SK-N-SH (cell line): ENCODE results near the gene CARTPT. TPM values are rescaled to one million over a fixed set of nuclear protein-coding genes. Genes with fewer than 3 reads are reported as not detected.
A peak's percentile ranks its signal among the peaks of the same experiment; 100 is the strongest.

Experiments used
- CTCF ChIA-PET: fragments of 300-600, 350-600 bp; formaldehyde crosslinking; extraction: SDS; loops from one replicate; lab custom pipeline; 2021; lab: Yijun Ruan, JAX
- POLR2A ChIA-PET: fragments of 350-600 bp; sonication (Branson Sonifier 250); formaldehyde crosslinking; extraction: SDS; loops from one replicate; lab custom pipeline; 2020; ENCODE audit warnings: antibody characterized with exemption, inconsistent platforms; lab: Yijun Ruan, JAX
- DNase-seq: peaks from one replicate; pipeline ENCODE4 v3.0.0; 2012
- H2AFZ ChIP-seq: fragments of 200-600 bp; sonication (generic); 2 replicates; pipeline ENCODE4 v1.8.1; 2016; ENCODE audit warnings: antibody characterized with exemption, mild to moderate bottlenecking, low read depth
- H3F3A ChIP-seq: fragments of 200-600 bp; sonication (generic); replicated peaks from 2 replicates; pipeline ENCODE3; 2016; ENCODE audit warnings: antibody characterized with exemption, mild to moderate bottlenecking; ENCODE audit not compliant: insufficient read depth
- H3K27ac ChIP-seq, 2 experiments: fragments of 200-500 bp in 1 of 2; fragments of 200-600 bp in 1 of 2; sonication (Bioruptor generic) in 1 of 2; sonication (generic), shearing (Covaris generic) in 1 of 2; 2 replicates each; pipeline versions ENCODE4 v1.5.1 to v1.6.1; 2014 to 2016; ENCODE audit warnings: low read depth in 2 of 2, inconsistent platforms in 1 of 2, low read length in 1 of 2, mild to moderate bottlenecking in 1 of 2, mixed read lengths in 1 of 2
- H3K27me3 ChIP-seq: fragments of 200-600 bp; sonication (generic), shearing (Covaris generic); 2 replicates; pipeline ENCODE4 v1.6.1; 2016; ENCODE audit warnings: mixed run types; ENCODE audit not compliant: insufficient read depth
- H3K36me3 ChIP-seq, 2 experiments: fragments of 200-500 bp in 1 of 2; fragments of 200-600 bp in 1 of 2; sonication (Bioruptor generic) in 1 of 2; sonication (generic) in 1 of 2; replicated peaks in 1 of 2; 2 replicates each; pipeline versions ENCODE3 to v1.5.1; 2014 to 2016; ENCODE audit warnings: low read length in 1 of 2, mild to moderate bottlenecking in 1 of 2; ENCODE audit not compliant: insufficient read depth in 2 of 2, control insufficient read depth in 1 of 2
- H3K4me1 ChIP-seq, 2 experiments: fragments of 200-500 bp in 1 of 2; fragments of 200-600 bp in 1 of 2; sonication (Bioruptor generic) in 1 of 2; sonication (generic), shearing (Covaris generic) in 1 of 2; 2 replicates each; pipeline versions ENCODE4 v1.5.1 to v1.6.1; 2014 to 2016; ENCODE audit warnings: low read depth in 1 of 2, low read length in 1 of 2, mixed run types in 1 of 2; ENCODE audit not compliant: insufficient read depth in 2 of 2, control insufficient read depth in 1 of 2
- H3K4me2 ChIP-seq: fragments of 200-600 bp; sonication (generic), shearing (Covaris generic); 2 replicates; pipeline ENCODE4 v1.6.1; 2017; ENCODE audit warnings: mixed run types
- H3K4me3 ChIP-seq, 2 experiments: fragments of 200-500 bp in 1 of 2; fragments of 200-600 bp in 1 of 2; sonication (Bioruptor generic) in 1 of 2; sonication (generic), shearing (Covaris generic) in 1 of 2; 2 replicates each; pipeline versions ENCODE4 v1.5.1 to v1.8.1; 2014 to 2016; ENCODE audit warnings: low read depth in 2 of 2, inconsistent platforms in 1 of 2, low read length in 1 of 2, mild to moderate bottlenecking in 1 of 2, mixed read lengths in 1 of 2, moderate library complexity in 1 of 2
- H3K79me2 ChIP-seq: fragments of 200-600 bp; sonication (generic); 2 replicates; pipeline ENCODE4 v1.8.1; 2017; ENCODE audit warnings: mild to moderate bottlenecking; ENCODE audit not compliant: insufficient read depth
- H3K9ac ChIP-seq: fragments of 200-600 bp; sonication (generic); 2 replicates; pipeline ENCODE4 v1.6.1; 2017; ENCODE audit warnings: mixed run types
- H3K9me2 ChIP-seq: fragments of 200-600 bp; sonication (generic); 2 replicates; pipeline ENCODE4 v1.6.1; 2017; ENCODE audit warnings: mixed run types
- H3K9me3 ChIP-seq: fragments of 200-600 bp; sonication (generic); 2 replicates; pipeline ENCODE4 v1.6.1; 2017; ENCODE audit warnings: mixed run types, mild to moderate bottlenecking, moderate library complexity
- H4K20me1 ChIP-seq: fragments of 200-600 bp; sonication (generic); 2 replicates; pipeline ENCODE4 v1.6.1; 2017; ENCODE audit warnings: mild to moderate bottlenecking, mixed run types; ENCODE audit not compliant: insufficient read depth
- CHD2 ChIP-seq: fragments of 150-350 bp; IDR thresholded peaks from 2 replicates; pipeline ENCODE4 v1.6.1; 2018; ENCODE audit warnings: low read length; ENCODE audit not compliant: partially characterized antibody
- FOSL2 ChIP-seq: IDR thresholded peaks from 2 replicates; pipeline ENCODE4 v1.4.0; 2012; ENCODE audit warnings: low read depth, mild to moderate bottlenecking, moderate library complexity, borderline replicate concordance
- FOXM1 ChIP-seq: IDR thresholded peaks from 2 replicates; pipeline ENCODE4 v1.4.0; 2012; ENCODE audit warnings: low read depth, mild to moderate bottlenecking
- GABPA ChIP-seq: IDR thresholded peaks from 2 replicates; pipeline ENCODE4 v1.4.0; 2012; ENCODE audit warnings: low read depth, mild to moderate bottlenecking
- GATA2 ChIP-seq: sonication (generic); formaldehyde crosslinking; IDR thresholded peaks from 2 replicates; pipeline ENCODE4 v1.5.0; 2020; ENCODE audit warnings: mild to moderate bottlenecking, missing genetic modification reagents
- JUND ChIP-seq: IDR thresholded peaks from 2 replicates; pipeline ENCODE4 v1.4.0; 2012
- MXI1 ChIP-seq: IDR thresholded peaks from 2 replicates; pipeline ENCODE4 v1.6.1; 2012; ENCODE audit warnings: mild to moderate bottlenecking, low read depth, low read length, improper control_type of control experiment
- NRF1 ChIP-seq: IDR thresholded peaks from 2 replicates; pipeline ENCODE4 v1.6.1; 2012; ENCODE audit warnings: low read depth, mild to moderate bottlenecking, low read length
- PBX3 ChIP-seq: IDR thresholded peaks from 2 replicates; pipeline ENCODE4; 2012
- POLR2AphosphoS5 ChIP-seq: IDR thresholded peaks from 2 replicates; pipeline ENCODE4 v1.6.1; 2012; ENCODE audit warnings: low read depth, low read length
- REST ChIP-seq: IDR thresholded peaks from 2 replicates; pipeline ENCODE4 v1.6.1; 2012; ENCODE audit warnings: mild to moderate bottlenecking, low read depth, low read length, moderate library complexity
- RFX5 ChIP-seq: IDR thresholded peaks from 2 replicates; pipeline ENCODE4 v1.6.1; 2012; ENCODE audit warnings: mild to moderate bottlenecking, improper control_type of control experiment, low read length
- TCF12 ChIP-seq: IDR thresholded peaks from 2 replicates; pipeline ENCODE4 v1.4.0; 2012
- USF1 ChIP-seq: IDR thresholded peaks from 2 replicates; pipeline ENCODE4 v1.4.0; 2012; ENCODE audit warnings: low read depth, borderline replicate concordance
- USF2 ChIP-seq: fragments of 150-350 bp; IDR thresholded peaks from 2 replicates; pipeline ENCODE4 v1.6.1; 2017; ENCODE audit warnings: antibody characterized with exemption, low read length, low read depth, borderline replicate concordance
- YY1 ChIP-seq: IDR thresholded peaks from 2 replicates; pipeline ENCODE4 v1.4.0; 2012; ENCODE audit warnings: low read depth, mild to moderate bottlenecking
- ZBTB33 ChIP-seq: IDR thresholded peaks from 2 replicates; pipeline ENCODE4 v1.4.0; 2012; ENCODE audit warnings: low read depth, borderline replicate concordance
- WGBS: methylation state at CpG from one replicate; pipeline ENCODE4 v1.1.6; 2017; ENCODE audit warnings: low lambda C conversion rate; 5-methylcytosine and 5-hydroxymethylcytosine counted together
- polyA plus RNA-seq, 3 experiments: library from polyadenylated mRNA; depleted of rRNA; stranded (reverse); fragments of >200 nt; gene quantifications; 2 replicates each; pipeline ENCODE4 v1.2.3, GENCODE V29; 2012

Gene CARTPT
- polyA plus RNA-seq, 1 of the 3 experiments (the other 2 are of a cell fraction): not detected

GRCh38 chr5:71743155-71743554 is 24.1 kb downstream of the CARTPT start:
- Histone ChIP-seq H3K79me2 (no peaks in the 10 kb centered on the region), H3K36me3 (no peaks in the 10 kb centered on the region), H3K4me2 (no peak overlapping the region), H3F3A (no peaks in the 10 kb centered on the region), H3K4me1 (peaks cover 0 to 2% of the 10 kb centered on the region in 2 experiments; a peak in 1 of 4 replicates), H3K27ac (no peak overlapping the region), H3K9ac (no peak overlapping the region), H2AFZ (no peak overlapping the region), H3K9me2 (no peaks in the 10 kb centered on the region), H3K4me3 (no peak overlapping the region), H4K20me1 (no peaks in the 10 kb centered on the region), H3K9me3 (no peaks in the 10 kb centered on the region), H3K27me3 (no peaks in the 10 kb centered on the region)
- ChIA-PET POLR2A (no interaction called here), CTCF (interaction anchor here (1.4 to 2.3 kb wide), 2 partner anchors 13 to 15 kb away, joined by 4 to 10 read pairs; no protein-coding TSS in a partner anchor)
- DNase-seq: no peak
- WGBS: 50% methylated on average over 6 of the region's 6 CpGs
- TF ChIP-seq RFX5: no peak
- peak; percentile 57 for TF ChIP-seq REST
- TF ChIP-seq FOSL2: no peak
- TF ChIP-seq USF2: no peak
- no peak for TF ChIP-seq FOXM1

- peaks cover 0 to 7% of the 10 kb centered on the region in 2 experiments; a peak in 1 of 4 replicates for H3K4me1 ChIP-seq
- no peaks in the 10 kb centered on the region for H3K27me3 ChIP-seq
- no peaks in the 10 kb centered on the region for H3K9me3 ChIP-seq
- no peaks in the 10 kb centered on the region for H3K9me2 ChIP-seq
- H3K36me3 ChIP-seq: no peaks in the 10 kb centered on the region
- no peak for DNase-seq
- no peak overlapping the region for H3K4me2 ChIP-seq
- WGBS: 81% methylated on average over 7 of the region's 7 CpGs
- no peak overlapping the region for H3K4me3 ChIP-seq
- H2AFZ ChIP-seq: no peak overlapping the region
- ChIA-PET POLR2A (no interaction called here), CTCF (interaction anchor here (0.7 kb wide), 1 partner anchor 25 kb away, joined by 3 read pairs; the partner anchor contains the start of gene CARTPT)
- H3K79me2 ChIP-seq: no peaks in the 10 kb centered on the region
- no peak overlapping the region for H3K27ac ChIP-seq
- no peaks in the 10 kb centered on the region for H4K20me1 ChIP-seq
- no peak overlapping the region for H3K9ac ChIP-seq
- H3F3A ChIP-seq: no peaks in the 10 kb centered on the region
- TF ChIP-seq ZBTB33 (no peak), POLR2AphosphoS5 (no peak), NRF1 (no peak), PBX3 (no peak), JUND (no peak), USF1 (no peak), TCF12 (no peak), CHD2 (no peak), YY1 (no peak), MXI1 (no peak), USF2 (no peak), GABPA (no peak), GATA2 (CRISPR knock-in tag) (no peak)
Observed at GRCh38 chr5:71744009-71744790, 25.1 kb downstream of the CARTPT start.
